HG02678 (cell line): ENCODE results near the gene SLIT1.
"Not testable (repeated sequence)": the region's sequence is repeated elsewhere in the genome, so short reads cannot be mapped to it uniquely, and the experiment has no call there.

Source experiments
- ATAC-seq: cut with Tn5 transposase; IDR thresholded peaks from one replicate; pipeline ENCODE4 v1.9.1; 2021; ENCODE audit warnings: mild to moderate bottlenecking, moderate library complexity; ENCODE audit not compliant: unreplicated experiment

The SLIT1 gene

DNA sequence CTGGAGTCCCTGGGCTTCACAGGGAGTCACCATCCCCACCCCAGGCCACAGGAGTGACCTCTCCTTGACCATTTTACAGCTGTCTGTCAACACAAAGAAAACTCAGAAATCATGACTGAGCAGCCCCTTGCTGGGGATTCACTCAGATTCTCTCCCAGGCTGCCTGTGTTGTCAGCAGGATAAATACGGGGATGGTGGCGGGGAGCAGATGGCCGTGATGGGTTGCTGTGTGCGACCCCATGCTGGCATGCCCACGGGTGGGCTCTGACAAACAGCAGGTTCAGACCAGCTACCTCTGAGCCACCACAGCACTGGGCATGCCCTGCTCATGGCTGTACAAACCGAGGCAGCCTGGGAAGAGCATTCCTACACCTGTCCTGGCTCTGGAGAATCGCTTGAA lies 136.1 kb downstream of the SLIT1 start:
- ATAC-seq, result no peak

DNA sequence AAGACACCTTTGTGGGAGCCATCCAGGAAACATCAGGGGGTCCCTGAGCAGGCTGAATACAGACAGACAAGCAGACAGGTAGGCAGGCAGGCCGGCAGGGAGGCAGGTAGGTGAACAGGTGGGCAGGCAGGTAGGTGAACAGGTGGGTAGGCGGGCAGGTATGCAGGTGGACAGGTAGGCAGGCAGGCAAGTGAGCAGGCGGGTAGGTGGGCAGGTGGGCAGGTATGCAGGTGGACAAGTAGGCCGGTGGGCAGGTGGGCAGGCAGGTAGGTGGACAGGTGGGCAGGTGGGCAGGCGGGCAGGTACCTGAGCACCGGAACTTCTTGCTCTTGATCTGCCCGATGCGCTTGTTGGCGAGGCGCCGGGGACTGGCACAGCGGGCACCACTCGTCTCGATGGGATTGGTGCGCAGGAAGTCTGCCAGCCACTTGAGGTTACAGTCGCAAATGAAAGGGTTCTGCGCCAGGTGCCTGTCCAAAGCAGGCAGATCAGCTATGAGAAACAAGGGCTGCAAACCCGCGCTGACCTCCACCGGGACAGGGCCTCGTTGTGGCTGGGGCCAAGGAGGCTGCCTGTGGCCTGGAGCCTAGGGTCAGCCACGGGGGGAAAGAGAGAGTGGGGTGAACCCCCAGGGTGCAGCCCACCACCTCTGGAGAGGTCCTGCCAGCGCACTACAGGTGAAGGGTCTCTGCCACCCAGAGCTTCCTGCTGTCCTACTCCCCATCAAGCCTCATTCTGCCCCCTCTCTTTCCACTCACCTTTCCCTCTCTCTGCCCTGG lies 136.9 kb downstream of the SLIT1 start:
- ATAC-seq, result no peak

DNA sequence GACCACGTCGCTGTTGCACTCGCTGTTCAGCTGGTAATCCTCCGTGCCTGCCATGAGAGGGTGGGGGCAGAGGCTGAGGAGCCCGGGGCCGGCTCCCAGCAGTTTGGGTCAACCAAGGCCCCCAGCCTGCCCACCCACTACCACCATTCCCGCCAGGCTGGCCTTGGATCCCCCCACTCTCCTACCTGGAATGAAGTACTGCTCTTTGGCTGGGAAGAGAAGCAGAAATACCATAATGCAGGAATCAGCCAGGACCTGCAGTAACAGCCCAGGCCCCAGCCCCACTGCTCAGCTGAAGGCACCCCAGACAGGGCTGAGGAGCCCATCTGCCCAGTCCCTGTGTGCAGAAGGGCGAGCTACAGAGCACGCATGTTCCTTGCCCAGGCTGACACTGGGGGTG lies 138.0 kb downstream of the SLIT1 start:
- no peak for ATAC-seq

DNA sequence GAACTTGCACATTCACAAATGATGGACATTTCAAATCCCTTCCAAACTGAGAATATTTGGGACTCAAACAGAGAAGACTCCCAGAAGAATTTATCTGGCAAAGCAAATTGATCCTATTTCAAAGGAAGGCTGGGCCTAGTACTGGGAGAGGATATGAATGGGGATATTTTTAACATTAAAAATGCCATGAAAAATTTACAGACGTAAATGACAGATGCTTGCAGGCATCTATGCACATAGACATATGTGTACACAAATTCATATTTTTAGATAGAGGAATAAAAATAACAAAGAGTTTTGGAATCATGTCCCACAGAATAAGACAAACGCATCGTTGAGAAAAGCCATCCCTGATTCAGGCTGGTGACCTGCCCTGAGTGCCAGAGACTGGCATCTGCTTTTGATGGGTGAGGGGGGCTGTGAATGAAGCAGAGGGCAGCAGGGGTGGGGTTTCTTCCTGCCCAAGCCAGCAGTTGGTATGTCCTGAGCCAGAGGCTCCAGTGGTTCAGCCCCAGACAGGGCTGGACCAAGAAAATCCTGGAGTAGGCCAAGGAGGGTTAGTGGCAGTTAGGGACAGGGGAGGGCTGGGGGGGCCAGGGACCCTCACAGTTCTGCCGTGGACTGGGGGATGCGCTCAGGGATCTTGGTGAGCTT lies 138.5 kb downstream of the SLIT1 start:
- ATAC-seq, result no peak

DNA sequence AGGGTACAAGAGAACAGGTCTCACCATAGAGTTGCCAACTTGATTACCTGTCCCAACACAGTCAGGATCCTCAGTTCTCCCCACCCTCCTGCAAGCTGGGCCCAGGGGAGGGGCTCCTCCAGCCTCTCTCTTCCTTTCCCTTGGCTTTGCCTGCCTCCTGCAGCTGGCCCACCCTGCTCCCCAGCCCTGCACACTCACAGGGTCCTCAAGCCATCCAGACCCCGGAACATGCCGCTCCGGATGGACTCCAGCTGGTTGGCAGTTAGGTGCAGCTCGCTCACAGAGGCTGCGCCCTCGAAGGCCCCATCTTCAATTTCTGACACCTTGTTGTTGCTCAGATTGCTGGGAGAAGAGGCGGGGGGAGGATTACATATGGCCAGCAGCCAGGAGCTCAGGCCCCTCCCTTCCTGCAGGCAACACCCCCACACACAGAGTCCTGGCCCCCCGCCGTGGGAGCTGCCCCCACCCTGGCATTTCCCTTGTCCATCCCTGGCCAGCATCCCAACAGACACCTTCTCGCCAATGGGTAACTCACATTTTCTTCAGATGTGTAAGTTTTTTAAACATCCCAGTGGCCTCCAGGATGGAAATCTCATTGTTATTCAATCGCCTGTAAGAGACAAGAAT lies 139.2 kb downstream of the SLIT1 start:
- ATAC-seq, result no peak

DNA sequence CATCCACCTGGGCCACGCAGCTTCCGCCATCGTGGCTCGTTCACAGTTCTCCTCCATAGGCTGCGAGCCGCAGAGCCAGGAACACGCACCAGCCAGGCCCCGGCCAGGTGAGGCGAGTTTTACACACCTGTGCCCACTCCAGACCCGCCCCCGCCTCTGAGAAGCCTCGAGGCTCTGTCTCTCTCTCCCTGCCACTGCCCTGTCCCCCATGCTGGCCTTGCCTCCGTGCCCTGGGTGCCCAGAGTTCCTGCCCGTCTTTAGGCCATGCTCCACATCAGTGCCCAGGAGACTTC lies 142.2 kb downstream of the SLIT1 start:
- no peak for ATAC-seq

DNA sequence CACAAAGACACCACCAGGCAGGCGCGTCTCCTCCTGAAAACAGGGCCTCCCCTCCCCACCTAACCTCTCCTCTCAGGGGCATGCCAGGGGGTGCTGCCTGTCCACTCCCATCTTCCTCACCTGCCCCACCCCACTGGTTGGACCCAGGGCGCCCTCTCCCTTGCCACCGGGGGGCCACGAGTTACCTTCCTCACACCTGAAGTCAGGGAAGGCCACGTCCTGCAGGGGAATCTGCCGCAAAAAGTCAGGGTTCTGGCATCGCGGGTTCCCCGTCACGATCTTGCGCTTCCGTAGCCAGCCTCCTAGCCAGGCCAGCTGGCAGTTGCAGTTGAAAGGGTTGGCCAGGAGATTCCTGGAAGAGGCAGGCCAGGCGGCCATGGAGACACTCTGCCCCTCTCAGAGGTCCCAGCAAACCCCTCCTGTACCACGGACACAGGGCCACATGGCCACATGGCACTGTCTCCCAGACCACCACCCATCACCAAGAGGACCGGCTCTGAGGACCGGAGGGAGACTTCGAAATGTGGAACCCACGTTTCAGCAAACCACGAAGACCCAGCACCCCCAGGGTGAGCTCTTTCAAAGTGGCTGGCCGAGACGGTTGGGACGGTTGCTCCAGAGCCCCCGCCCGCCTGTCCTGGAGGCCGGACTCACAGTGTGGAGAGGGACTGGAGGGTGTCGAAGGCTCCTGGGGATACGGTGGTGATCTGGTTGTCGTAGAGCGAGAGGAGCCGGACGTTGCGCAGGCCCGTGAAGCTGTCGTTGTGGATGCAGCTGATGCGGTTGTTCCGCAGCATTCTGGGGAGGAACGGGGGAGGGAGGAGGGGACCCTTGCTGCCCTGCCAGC lies 142.8 kb downstream of the SLIT1 start:
- ATAC-seq, result no peak

DNA sequence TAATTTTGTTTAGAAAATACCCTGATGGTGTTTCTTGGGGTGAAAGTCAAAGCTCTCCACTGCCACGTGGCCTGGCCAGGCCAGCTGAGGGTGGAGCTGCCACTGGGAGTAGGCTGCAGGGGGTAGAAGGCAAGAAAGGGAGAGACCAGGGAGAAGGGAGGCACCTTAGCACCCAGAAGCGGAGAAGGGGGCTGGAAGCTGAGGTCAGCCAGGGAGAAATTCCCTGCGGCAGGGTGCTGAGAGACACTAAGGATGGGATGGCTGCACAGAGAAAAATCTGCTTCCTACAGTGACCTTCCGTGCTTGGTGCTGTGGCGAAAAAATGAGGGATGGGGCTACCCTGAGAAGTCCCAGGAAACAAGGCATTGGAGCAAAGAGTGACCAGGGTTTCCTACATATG lies 143.7 kb downstream of the SLIT1 start:
- ATAC-seq, result no peak

DNA sequence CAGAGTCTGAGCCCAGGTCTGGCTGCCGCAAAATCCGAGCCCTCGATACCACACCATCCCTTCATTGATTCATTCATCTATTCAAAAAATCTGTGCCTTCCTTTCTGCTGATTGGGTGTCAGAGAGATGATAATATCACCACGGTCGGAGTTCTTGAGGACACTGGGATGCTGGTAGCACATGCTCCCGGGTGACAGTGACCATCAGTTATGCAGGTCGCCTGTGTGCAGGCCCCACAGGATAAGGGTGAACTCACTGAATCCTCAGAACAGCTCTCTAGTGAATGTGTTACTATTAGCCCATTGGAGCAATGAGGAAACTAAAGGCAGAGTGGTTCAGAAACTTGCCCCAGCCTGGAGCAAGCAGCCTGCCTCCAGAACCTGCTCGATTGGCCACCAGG lies 145.1 kb downstream of the SLIT1 start:
- ATAC-seq, result no peak

DNA sequence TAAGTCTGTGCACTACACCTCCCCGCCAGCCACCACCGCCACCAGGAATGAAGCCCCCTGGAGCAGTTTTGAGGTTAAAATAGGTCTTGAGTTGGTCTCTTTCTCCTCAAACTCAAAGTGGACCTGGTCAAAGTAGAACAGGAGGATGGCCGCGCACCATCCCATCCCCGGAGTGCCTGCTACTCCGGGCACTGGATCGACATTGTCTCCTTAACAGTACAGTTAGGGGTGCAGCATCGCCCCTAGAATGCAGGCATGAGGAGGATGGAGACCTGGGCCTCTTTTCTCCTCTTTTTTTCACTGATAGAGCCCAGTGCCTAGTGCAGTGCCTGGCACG lies 145.5 kb downstream of the SLIT1 start:
- no peak for ATAC-seq

DNA sequence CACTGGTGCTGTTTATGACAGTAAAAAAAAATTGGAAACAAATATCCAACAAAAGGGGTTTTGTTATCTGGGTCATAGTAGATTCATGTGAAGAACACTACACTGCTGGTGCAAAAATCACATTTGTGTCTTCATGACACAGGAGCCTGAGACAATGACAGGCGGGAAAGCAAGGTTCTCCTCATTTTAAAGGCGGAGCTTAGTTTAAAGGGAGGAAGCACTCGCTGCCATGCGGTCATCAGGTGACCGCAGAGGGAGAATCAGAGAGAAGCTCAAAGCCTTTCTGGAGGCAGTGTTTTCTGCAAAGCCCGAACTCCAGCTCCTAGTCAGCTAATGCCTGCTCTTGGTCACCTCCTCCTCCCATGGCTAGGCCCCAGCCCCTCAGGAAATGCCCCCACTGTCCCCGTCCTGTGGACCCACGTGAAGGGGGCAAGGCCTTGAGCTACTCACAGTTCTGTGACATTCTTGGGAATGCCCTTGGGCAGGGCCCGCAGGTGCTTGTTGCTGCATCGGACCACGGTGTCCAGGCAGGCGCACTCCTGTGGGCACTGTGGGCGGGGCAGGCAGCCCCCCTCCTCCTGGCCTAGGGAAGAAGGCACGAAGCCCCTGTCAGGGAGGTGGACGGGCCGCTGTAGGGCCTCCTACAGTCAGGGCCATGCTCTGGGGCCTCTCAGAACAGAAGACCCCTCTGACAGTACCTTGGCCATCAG lies 146.1 kb downstream of the SLIT1 start:
- no peak for ATAC-seq

DNA sequence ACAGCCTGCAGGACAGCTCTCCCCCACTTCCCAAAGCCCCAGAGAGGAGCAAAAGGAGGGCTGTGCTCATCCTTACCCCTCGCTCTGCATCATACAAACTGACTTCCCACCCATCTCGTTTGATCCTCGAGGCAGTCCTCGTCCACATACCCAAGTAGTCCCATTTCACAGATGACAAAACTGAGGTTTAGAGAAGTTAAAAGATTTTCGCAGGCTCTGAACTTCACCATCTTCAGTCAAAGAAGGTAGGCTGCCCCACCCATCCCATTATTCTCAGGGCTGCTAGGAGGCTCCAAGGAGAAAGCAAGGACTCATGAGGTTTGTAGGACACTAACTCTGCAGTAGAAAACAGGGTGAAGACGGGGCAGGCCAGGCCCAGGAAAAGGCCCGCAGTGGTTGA lies 147.1 kb downstream of the SLIT1 start:
- no peak for ATAC-seq

DNA sequence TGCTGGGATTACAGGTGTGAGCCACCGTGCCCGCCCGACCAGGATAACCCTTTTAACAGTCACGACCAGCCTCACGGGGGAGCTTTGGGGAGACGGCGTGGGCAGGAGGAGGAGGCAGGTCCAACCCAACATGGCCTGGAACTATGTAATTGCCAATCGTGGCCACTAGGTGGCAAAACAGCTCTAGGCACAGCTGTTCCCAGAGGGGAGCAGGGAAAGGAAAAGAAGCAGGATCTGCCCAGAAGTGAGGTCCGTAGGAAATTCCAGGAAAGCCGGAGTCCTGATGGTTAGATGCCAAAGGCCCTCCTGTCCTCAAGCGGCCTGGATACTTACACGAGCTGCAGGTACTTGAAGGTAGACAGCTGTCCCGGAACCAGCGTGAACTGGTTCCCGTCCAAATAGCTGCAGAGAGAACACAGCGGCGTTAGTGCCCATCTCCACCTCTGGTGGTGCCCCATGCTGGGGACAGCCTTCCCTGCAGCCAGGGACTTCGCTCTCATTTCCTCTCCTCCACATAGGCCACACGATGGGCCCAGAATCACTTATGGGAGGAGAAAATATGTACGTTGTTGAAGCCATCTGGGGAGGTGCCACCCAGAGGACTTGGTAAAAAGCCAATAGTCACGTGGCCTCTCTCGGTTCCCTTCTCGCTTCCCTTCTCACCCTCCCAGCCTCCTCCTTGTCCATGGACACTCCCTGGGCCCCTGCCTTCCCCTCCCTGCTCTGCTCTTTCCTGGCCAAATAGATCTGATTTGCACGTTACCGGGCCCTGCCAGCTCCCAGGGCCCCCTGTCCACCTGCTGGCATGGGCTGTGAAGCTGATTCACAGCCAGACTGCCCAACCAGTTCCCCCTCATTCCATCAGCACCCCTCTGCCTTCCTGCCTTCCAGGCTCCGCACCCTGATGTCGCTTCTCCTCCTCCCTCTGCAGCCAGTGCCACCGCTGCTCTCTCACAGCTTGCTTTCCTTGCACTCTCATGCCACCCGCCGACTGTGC lies 148.1 kb downstream of the SLIT1 start:
- peak; percentile 76 for ATAC-seq

DNA sequence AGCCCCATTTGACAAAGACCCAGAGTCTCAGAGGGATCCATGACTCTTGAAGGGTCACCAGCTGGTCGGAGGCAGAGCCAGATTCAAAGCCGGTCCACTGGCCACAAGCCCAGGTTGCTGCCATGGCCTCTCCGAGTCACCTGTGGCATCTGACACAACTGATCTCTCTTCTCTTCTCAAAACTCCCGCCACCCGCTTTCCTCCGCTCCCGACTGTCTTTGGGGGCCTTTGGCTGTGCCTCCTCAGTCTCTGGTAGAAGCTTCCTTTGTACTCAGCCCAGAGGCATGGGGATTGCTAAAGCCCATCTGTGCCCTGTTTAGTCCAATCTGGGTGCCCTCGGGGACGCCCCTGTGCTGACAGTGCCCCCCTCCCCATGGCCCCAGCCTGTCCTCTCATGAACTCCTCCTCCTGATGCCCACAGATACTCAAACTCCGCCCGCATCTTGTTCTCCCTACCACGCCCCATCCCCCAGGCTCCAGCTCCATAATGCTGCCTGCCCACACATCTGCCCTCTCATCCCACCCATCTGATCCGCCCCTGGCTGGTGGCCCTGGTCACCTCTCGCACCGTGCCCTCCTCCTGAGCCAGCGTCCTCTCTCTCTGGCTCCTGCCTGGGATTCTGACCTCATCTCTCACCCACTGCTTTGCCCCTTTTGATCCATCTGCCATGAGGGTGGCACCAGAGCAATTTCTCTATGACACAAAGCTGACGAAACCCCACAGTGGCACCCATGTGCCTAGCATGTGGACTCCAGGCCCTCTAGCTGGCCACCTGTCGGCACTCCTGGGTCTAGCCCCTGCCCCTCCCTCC lies 150.6 kb downstream of the SLIT1 start:
- ATAC-seq, result no peak

DNA sequence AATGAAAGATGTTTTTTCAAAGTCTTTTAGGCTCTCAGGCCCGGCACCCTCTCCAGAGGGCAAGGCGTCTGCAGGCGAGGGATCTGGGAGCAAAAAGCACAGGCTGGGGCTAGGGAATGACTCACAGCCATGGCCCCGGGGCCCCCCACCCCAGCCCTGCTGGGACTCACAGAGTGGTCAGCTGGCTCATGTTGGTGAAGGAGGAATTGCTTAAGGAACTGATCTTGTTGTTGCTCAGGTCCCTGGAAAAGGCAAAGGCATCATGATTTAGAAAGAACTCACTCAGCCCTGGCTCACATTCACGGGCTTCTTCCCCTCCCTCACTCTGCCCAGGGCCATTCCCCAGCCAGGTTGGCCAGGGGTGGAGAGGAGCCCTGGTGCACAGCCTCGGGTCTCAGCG lies 151.5 kb downstream of the SLIT1 start:
- ATAC-seq, result no peak

DNA sequence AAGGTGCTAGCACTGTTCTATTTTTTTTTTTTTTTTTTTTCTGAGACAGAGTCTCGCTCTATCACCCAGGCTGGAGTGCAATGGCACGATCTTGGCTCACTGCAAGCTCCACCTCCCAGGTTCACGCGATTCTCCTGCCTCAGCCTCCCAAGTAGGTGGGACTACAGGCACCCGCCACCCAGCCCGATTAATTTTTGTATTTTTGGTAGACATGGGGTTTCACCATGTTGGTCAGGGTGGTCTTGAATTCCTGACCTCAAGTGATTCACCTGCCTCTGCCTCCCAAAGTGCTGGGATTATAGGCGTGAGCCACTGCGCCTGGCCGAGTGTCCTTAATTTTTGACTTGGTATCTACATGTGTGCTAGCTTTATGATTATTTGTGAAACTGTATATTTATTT lies 151.9 kb downstream of the SLIT1 start:
- not testable (repeated sequence) for ATAC-seq

DNA sequence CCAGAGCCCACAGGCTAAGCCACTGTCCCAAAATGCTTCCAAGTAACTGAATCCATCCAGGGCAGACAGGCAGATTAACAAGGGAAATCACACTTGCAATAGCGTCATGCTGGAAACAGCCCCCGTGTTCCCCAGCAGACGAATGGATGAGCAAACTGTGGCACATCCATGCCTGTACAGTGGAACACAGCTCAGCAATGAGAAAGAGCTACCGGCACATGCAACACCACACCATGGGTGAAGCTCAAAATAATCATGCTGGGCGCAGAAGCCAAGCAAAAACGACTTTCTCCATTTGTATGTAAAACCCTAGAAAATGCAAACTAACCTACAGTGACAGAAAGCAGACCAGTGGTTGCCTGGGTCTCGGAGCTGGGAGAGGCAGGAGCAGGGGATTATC lies 153.1 kb downstream of the SLIT1 start:
- no peak for ATAC-seq

DNA sequence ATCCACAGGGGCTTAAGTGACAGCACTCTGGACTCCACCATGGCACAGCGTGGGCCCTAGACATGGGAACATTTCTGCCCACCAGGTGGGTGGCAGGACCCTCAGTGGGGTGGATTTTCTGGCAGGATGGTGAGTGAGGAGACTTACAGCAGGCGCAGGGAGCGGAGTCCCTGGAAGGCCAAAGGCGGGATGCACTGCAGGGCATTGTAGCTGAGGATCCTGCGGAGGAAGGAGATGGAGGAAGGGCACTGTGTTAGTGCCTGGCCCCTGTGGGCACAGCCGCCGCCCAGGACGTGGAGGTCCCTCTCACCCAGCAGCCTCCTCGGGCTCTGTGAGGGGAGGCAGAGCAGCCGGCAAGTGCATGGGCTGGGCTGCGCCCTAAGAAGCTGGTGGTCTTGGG lies 154.3 kb downstream of the SLIT1 start:
- no peak for ATAC-seq

DNA sequence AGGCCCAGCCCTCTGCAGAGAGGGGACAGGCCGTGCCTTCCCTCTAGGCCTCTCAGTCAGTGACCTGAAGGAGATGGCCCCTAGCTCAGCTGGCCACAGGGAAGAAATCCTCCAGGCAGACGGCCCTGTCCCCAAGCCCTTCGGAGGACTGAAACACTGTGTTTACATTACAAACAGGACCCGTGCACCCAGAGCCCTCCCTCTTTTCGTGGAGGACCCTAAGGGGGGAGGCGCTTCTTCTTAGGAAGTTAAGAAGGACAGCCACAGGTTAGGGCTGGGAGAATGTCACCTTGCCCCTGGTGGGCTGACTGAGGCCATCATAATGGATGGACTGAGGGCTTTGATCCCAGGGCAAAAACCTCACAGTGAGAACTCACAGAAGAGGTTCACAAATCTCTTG lies 154.9 kb downstream of the SLIT1 start:
- ATAC-seq, result no peak
